ENCODE measurements around the gene PLXNA4. TPM values are rescaled to one million over a fixed set of nuclear protein-coding genes. Genes with fewer than 3 reads are reported as not detected.
"Not testable (repeated sequence)": the region's sequence is repeated elsewhere in the genome, so short reads cannot be mapped to it uniquely, and the experiment has no call there.

Gene PLXNA4
- total and polyA plus RNA-seq, 2 experiments from 2014 or later: 0.32 TPM; not detected in 1

DNA sequence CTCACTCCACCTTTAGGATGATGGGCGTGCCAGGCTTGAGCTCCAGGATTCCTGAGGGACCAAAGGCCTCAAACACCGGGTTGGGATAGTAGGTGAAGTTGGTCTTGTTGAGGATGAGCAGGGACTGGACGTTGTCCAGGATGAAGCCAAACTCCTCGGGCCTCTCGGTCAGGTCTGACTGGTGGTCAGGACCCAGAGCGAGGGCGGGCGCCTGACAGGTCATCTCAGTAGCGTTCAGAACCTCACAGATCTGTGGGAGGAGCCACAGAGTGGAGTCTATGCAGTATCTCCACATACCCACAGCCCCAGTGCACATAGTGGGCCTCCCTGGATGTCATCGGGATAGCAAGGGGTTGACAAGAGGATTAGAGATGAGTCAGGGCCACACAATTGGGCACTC is 394.9 kb downstream of the PLXNA4 start:
- no peak overlapping the region for H3K9ac ChIP-seq
- no peak overlapping the region for H3K4me3 ChIP-seq
- no peaks in the 10 kb centered on the region for H3K9me2 ChIP-seq (ENCODE audit: insufficient read depth)
- H2AFZ ChIP-seq: no peak overlapping the region
- no peaks in the 10 kb centered on the region for H3F3A ChIP-seq (ENCODE audit: insufficient read depth)
- H3K27ac ChIP-seq: no peak overlapping the region
- no peaks in the 10 kb centered on the region for H4K20me1 ChIP-seq (ENCODE audit: insufficient read depth)
- TF ChIP-seq EZH2 (IDR thresholded peaks at IDR 0.05; ENCODE audit: insufficient read depth, poor library complexity, severe bottlenecking) (no peak), EZH2phosphoT487 (IDR thresholded peaks at IDR 0.05; ENCODE audit: insufficient read depth, low read depth) (no peak)
- WGBS, 2 experiments (ENCODE audit: low coverage in 1 of 2, low lambda C conversion rate in 2 of 2, missing lambda C conversion rate in 2 of 2): 67 to 68% methylated on average over 10 of the region's 10 CpGs
- H3K36me3 ChIP-seq (ENCODE audit: low read depth): no peaks in the 10 kb centered on the region
- in situ Hi-C loops (cut with MboI): no loop called here
- no peak overlapping the region for H3K4me2 ChIP-seq (ENCODE audit: unreplicated experiment)
- DNase-seq: no peak
- no peaks in the 10 kb centered on the region for H3K79me2 ChIP-seq (ENCODE audit: insufficient read depth)
- H3K9me3 ChIP-seq (ENCODE audit: low read depth): no peaks in the 10 kb centered on the region
- H3K4me1 ChIP-seq (ENCODE audit: insufficient read depth): no peaks in the 10 kb centered on the region
- no peaks in the 10 kb centered on the region for H3K27me3 ChIP-seq (replicated peaks; ENCODE audit: insufficient read depth)

DNA sequence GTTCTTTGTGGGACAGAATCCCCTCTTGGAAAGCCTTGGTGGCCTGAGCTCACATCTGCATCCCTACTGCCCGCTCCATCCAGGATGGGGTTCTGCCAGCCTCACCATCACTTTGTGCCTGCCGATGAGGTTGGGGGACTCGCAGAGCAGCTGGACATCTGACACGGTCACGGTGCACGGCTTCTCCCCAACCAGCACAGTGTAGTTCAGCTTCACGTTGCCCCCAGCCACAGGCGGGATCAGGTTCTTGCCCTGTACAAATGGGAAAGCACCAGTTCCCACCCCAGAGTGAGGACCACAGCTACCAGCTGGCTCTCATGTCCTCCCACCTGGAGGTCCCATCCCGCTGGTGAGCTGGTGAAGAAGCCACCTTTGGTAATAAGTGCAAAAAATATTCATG is 395.8 kb downstream of the PLXNA4 start:
- DNase-seq: no peak
- Histone ChIP-seq H3F3A (ENCODE audit: insufficient read depth) (no peaks in the 10 kb centered on the region), H2AFZ (no peak overlapping the region), H3K27ac (no peak overlapping the region), H3K4me1 (ENCODE audit: insufficient read depth) (no peaks in the 10 kb centered on the region), H4K20me1 (ENCODE audit: insufficient read depth) (no peaks in the 10 kb centered on the region), H3K27me3 (replicated peaks; ENCODE audit: insufficient read depth) (no peaks in the 10 kb centered on the region), H3K4me3 (no peak overlapping the region), H3K79me2 (ENCODE audit: insufficient read depth) (no peaks in the 10 kb centered on the region), H3K9ac (no peak overlapping the region), H3K9me2 (ENCODE audit: insufficient read depth) (no peaks in the 10 kb centered on the region), H3K4me2 (ENCODE audit: unreplicated experiment) (no peak overlapping the region), H3K36me3 (ENCODE audit: low read depth) (no peaks in the 10 kb centered on the region), H3K9me3 (ENCODE audit: low read depth) (no peaks in the 10 kb centered on the region)
- in situ Hi-C loops (cut with MboI): no loop called here
- TF ChIP-seq EZH2phosphoT487 (IDR thresholded peaks at IDR 0.05; ENCODE audit: insufficient read depth, low read depth) (no peak), EZH2 (IDR thresholded peaks at IDR 0.05; ENCODE audit: insufficient read depth, poor library complexity, severe bottlenecking) (no peak)
- 76 to 85% methylated on average over 9 of the region's 9 CpGs for WGBS, 2 experiments (ENCODE audit: low coverage in 1 of 2, low lambda C conversion rate in 2 of 2, missing lambda C conversion rate in 2 of 2)

DNA sequence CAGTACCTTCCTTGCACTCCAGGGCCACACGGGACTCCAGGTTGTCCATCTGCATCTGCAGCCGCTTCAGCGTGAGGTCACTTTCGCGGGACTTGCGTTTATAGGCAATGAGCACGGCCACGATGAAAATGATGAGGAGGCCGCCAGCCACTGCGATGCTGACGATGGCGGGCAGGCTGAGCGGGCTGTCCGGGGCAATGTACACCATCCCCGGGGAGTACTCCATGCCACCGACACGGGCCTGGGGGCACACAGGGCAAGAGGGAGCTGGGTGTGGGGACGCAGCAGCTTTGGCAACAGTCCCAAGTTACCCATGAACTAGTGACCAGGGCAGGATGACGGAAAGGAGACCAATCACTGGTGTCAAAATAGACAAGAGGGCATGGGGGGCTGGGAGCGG is 396.6 kb downstream of the PLXNA4 start:
- no peaks in the 10 kb centered on the region for H3K36me3 ChIP-seq (ENCODE audit: low read depth)
- H3K27ac ChIP-seq: no peak overlapping the region
- H2AFZ ChIP-seq: no peak overlapping the region
- in situ Hi-C loops (cut with MboI): no loop called here
- H3K27me3 ChIP-seq (replicated peaks; ENCODE audit: insufficient read depth): no peaks in the 10 kb centered on the region
- no peaks in the 10 kb centered on the region for H3K9me3 ChIP-seq (ENCODE audit: low read depth)
- no peak overlapping the region for H3K4me3 ChIP-seq
- H3F3A ChIP-seq (ENCODE audit: insufficient read depth): no peaks in the 10 kb centered on the region
- no peaks in the 10 kb centered on the region for H3K79me2 ChIP-seq (ENCODE audit: insufficient read depth)
- no peak for DNase-seq
- WGBS, 2 experiments (ENCODE audit: low coverage in 1 of 2, low lambda C conversion rate in 2 of 2, missing lambda C conversion rate in 2 of 2): 87 to 91% methylated on average over 20 of the region's 20 CpGs
- H4K20me1 ChIP-seq (ENCODE audit: insufficient read depth): no peaks in the 10 kb centered on the region
- no peaks in the 10 kb centered on the region for H3K9me2 ChIP-seq (ENCODE audit: insufficient read depth)
- no peak for TF ChIP-seq EZH2phosphoT487 (IDR thresholded peaks at IDR 0.05; ENCODE audit: insufficient read depth, low read depth)
- TF ChIP-seq EZH2 (IDR thresholded peaks at IDR 0.05; ENCODE audit: insufficient read depth, poor library complexity, severe bottlenecking): no peak
- H3K9ac ChIP-seq: no peak overlapping the region
- H3K4me2 ChIP-seq (ENCODE audit: unreplicated experiment): no peak overlapping the region
- no peaks in the 10 kb centered on the region for H3K4me1 ChIP-seq (ENCODE audit: insufficient read depth)

DNA sequence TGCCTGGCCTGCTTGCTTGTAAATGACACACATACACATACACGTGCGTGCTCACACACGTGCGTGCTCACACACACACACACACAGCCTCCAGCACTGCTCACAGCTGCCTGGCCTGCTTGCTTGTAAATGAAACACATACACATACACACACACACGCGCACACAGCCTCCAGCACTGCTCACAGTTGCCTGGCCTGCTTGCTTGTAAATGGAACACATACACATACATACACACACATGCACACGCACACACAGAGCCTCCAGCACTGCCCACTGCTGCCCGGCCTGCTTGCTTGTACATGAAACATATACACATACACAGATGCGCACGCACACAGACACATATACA is 397.2 kb downstream of the PLXNA4 start:
- Histone ChIP-seq H3K4me2 (ENCODE audit: unreplicated experiment) (no peak overlapping the region), H3K27me3 (replicated peaks; ENCODE audit: insufficient read depth) (no peaks in the 10 kb centered on the region), H3K27ac (no peak overlapping the region), H3K9me2 (ENCODE audit: insufficient read depth) (no peaks in the 10 kb centered on the region), H3K79me2 (ENCODE audit: insufficient read depth) (no peaks in the 10 kb centered on the region), H3K4me3 (no peak overlapping the region), H3K9me3 (ENCODE audit: low read depth) (no peaks in the 10 kb centered on the region), H3K4me1 (ENCODE audit: insufficient read depth) (no peaks in the 10 kb centered on the region), H3K36me3 (ENCODE audit: low read depth) (no peaks in the 10 kb centered on the region), H3F3A (ENCODE audit: insufficient read depth) (no peaks in the 10 kb centered on the region), H3K9ac (no peak overlapping the region), H4K20me1 (ENCODE audit: insufficient read depth) (no peaks in the 10 kb centered on the region), H2AFZ (no peak overlapping the region)
- TF ChIP-seq EZH2 (IDR thresholded peaks at IDR 0.05; ENCODE audit: insufficient read depth, poor library complexity, severe bottlenecking): no peak
- TF ChIP-seq EZH2phosphoT487 (IDR thresholded peaks at IDR 0.05; ENCODE audit: insufficient read depth, low read depth): no peak
- WGBS, 2 experiments (ENCODE audit: low coverage in 1 of 2, low lambda C conversion rate in 2 of 2, missing lambda C conversion rate in 2 of 2): 85 to 89% methylated on average over 4 to 10 of the region's 10 CpGs
- no peak for DNase-seq
- in situ Hi-C loops (cut with MboI): no loop called here

DNA sequence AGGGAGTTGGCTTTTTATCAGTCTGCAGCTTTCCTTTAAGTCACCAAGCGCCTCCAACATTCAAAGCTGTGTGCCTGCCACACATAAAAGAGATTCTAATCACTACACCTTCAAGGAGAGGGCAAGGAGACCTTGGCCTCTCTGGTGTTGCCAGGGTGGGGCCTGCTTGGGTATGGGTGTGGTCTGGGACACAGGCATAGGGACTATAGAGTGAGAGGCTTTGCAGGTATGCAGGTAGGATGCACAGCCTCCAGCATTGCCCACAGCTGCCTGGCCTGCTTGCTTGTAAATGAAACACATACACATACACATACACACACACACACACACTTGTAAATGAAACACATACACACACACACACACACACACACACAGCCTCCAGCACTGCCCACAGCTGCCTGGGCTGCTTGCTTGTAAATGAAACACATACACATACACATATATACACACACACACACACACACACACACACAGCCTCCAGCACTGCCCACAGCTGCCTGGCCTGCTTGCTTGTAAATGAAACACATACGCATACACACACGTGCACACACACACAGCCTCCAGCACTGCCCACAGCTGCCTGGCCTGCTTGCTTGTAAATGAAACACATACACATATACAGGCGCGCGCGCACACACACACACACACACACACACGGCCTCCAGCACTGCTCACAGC is 397.7 kb downstream of the PLXNA4 start:
- WGBS, 2 experiments (ENCODE audit: low coverage in 1 of 2, low lambda C conversion rate in 2 of 2, missing lambda C conversion rate in 2 of 2): 62 to 74% methylated on average over 3 to 8 of the region's 8 CpGs

More for the DNA sequence above, 397.7 kb downstream of the PLXNA4 start:
- H3K9ac ChIP-seq; H3K27ac ChIP-seq; H3K4me2 ChIP-seq (ENCODE audit: unreplicated experiment); H3K4me1 ChIP-seq (ENCODE audit: insufficient read depth); H3K4me3 ChIP-seq; H4K20me1 ChIP-seq (ENCODE audit: insufficient read depth); H3K9me3 ChIP-seq (ENCODE audit: low read depth); in situ Hi-C loops (cut with MboI); DNase-seq; H3F3A ChIP-seq (ENCODE audit: insufficient read depth); H3K9me2 ChIP-seq (ENCODE audit: insufficient read depth); H3K27me3 ChIP-seq (replicated peaks; ENCODE audit: insufficient read depth); H3K79me2 ChIP-seq (ENCODE audit: insufficient read depth); H3K36me3 ChIP-seq (ENCODE audit: low read depth); H2AFZ ChIP-seq: not testable (repeated sequence)

Measured in GM23248 (cell line).